CD4-positive, alpha-beta T cell treated with Interleukin-17A for 4 hours (primary cell): ENCODE data around the gene RPA1.
"Not testable (repeated sequence)": the region's sequence is repeated elsewhere in the genome, so short reads cannot be mapped to it uniquely, and the experiment has no call there.

Source experiments
- DNase-seq: peaks from one replicate; pipeline ENCODE4 v3.0.0-alpha.2; 2020; ENCODE audit warnings: mixed read lengths

Gene RPA1

DNA sequence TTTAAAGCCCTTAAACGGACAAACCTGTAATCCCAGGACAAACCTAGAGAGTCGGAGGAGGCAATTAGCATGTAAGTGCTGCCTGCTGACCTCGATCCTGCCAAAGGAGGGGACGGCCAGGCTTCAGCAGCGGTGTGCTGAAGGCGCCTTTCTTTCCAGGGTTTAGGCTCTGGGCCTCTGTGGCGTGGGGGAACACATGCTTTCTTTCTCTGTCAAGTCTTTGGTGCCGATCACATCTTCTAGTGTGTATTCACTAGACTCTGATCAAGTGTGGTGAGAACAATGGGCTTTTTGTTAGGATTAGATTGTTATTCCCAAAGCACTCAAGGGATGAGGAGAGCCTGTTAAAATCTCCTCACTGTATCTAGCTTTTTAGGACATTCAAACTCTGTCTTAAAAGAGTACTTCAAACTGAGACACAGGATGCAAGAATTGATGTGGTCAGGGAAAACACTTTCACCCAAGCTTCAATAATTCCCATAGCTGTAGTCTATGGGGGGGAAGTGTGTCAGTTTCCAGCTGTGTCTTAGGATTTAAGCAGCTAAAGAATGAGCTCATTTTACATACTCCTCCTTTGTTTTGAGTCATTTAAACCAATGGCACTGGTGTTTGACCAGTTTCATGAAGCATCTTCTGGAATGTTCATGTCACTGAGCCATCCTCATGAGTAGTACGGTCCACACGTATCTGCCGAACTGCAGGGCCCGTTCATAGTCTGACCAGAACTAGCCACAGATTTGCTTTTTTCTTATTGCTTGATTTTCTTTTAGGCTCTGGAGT lies 51.2 kb downstream of the RPA1 start:
- DNase-seq = no peak

DNA sequence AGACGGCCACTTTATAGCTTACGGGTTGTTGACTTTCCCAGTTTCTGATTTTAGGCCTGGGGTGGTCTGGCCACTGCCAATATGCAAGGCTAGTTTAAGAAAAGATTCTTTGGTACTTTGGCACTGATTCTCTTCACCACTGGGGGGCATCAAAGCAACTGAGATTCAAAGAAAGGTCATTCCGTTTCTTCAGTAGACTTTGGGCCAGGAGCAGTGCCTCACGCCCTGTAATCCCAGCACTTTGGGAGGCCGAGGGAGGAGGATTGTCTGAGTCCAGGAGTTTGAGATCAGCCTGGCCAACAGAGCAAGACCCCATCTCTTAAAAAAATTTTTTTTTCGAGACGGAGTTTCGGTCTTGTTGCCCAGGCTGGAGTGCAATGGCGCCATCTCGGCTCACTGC lies 53.0 kb downstream of the RPA1 start:
- peak; percentile 40 for DNase-seq

DNA sequence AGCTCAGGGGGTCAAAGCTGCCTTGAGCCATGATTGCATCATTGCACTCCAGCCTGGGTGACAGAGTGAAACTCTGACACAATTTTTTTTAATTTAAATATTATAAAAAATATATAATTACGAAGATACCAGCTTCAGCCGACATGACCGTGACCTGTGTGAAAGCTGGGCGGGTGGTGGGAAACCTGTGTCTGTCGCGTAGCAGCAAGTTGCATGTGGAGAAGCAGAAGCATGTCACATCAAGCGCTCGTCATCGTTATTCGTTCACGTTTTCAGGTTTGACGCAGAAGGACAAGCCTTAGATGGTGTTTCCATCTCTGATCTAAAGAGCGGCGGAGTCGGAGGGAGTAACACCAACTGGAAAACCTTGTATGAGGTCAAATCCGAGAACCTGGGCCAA lies 53.7 kb downstream of the RPA1 start:
- DNase-seq = no peak

GRCh38 chr17:1888741-1889140 lies 58.9 kb downstream of the RPA1 start:
- no peak for DNase-seq

GRCh38 chr17:1890758-1891450 lies 61.1 kb downstream of the RPA1 start:
- peak; percentile 22 for DNase-seq

DNA sequence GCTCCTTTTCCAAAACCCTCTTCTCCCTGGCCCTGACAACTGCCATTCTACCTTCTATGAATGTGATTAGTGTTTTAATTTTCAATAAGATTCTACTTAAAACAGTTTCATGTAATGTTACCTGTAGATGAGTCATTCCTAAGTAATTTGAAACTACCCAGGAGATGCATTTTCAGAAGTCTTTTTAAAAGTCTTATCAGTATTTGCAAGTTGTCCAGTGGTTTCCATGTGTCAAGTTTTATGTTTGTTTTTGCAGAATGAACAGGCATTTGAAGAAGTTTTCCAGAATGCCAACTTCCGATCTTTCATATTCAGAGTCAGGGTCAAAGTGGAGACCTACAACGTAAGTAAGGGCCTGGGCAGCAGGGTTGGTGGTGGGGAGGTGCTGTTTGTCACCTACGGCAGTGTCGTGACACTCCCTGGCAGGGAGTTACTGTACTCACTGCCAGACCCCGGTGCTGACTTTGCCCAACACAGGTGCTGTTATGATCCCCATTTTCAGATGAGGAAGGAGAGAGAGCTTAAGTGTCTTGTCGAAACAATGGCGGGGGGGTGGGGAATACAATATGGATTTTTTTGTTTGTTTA lies 65.0 kb downstream of the RPA1 start:
- DNase-seq = no peak

DNA sequence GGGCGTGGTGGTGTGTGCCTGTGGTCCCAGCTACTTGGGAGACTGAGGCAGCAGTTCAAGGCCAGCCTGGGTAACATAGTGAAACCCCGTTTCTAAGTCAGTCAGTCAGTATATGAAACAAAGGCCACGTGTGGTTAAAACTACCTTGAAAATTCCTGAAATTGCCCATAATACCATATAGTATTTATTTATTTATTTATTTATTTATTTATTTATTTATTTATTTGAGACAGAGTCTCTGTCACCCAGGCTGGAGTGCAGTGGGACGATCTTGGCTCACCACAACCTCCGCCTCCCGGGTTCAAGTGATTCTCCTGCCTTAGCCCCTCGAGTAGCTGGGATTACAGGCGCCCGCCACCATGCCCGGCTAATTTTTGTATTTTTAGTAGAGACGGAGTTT lies 65.7 kb downstream of the RPA1 start:
- DNase-seq = not testable (repeated sequence)

DNA sequence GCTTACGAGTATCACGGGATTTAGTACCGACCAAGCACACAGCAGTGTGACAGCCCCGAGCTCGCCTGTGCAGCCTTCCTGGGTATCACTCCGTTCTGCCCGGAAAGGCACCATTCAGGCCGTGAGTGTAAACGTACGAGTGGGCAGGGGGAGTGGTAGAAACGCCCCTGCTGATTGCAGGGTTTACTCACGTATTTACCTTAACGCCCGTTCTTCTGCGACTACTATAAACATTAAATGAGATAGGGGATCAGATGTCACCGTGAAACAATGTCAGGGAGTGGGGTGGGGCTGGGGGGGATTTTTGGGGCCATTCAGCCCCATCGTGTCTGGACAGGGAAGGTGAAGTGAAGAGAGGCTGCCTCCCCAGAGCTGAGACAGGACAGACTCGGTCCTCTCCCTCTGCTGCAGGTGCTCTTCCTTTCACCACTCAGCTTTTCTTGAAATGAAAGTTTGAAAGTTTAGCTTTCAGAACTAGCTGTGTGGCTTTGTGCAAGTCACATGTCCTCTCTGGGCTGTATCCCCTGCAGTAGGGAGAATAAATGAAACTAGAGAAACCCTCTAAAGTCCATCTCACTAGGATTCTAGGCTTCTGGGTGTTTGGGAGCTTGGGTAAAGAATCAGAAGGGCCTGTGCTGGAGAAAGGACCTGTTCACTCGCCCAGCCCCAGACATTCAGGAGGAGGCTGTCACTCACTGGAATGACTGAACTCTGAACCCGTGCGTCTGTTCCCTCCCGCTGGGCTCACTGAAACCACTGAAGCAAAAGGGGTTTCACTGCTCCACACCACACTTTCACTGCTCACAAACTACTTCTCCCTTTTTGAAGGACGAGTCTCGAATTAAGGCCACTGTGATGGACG lies 66.7 kb downstream of the RPA1 start:
- no peak for DNase-seq

- DNase-seq = no peak
Observed at GRCh38 chr17:1897105-1897656, 67.4 kb downstream of the RPA1 start.

- no peak for DNase-seq
Observed at GRCh38 chr17:1898332-1898731, 68.5 kb downstream of the RPA1 start.

GRCh38 chr17:1898872-1899271 lies 69.1 kb downstream of the RPA1 start:
- DNase-seq = no peak

DNA sequence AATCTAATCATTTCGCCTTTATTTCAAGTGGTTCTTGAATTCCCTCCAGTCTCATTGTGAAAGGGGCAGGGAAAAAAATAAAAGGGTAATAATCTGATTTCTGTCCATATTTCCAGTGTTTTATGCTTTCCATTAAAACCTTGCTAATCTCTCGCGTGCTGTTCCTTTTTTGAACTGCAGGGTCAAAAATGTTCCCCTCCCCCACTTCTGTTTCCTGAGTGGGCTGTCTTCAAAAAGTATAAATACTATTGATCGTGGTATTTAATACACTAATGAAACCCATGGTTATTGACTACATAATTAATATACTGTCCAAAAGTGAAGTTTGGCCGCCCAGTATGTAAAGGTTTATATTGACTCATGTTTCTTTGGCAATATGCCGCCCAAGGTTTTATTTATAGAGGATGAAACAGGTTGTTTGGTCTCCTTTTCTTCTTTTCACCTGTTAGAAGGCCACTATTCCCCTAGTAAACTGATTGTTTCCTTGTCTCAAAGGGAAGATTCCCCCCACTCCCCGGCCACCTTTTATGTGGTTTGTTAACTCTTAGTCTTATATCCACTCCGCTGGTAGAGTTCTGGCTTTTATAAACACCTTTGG lies 69.7 kb downstream of the RPA1 start:
- no peak for DNase-seq

- DNase-seq = no peak
Observed at GRCh38 chr17:1904273-1905182, 74.7 kb downstream of the RPA1 start.

GRCh38 chr17:1905190-1905913 lies 75.5 kb downstream of the RPA1 start:
- no peak for DNase-seq

DNA sequence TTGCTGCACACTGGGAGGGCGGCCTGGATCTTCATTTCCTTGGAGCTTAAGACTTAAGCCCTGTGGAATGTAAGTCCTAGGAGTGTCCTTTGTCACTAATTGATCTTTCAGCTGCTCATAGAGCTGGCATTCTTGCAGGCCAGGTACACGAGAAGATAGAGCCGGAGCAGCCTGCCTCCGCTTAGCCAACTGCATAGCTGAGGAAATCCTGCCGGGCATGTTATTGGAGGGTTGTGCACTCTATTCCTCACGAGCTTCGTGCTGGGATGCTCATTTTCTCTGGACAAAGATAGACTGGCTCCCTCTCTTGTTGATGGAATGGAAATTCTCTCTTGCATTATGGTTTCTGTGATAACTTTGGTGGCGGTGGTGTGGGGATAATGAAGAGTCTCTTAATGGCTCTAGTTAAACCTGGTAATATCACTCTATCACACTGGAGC lies 76.9 kb downstream of the RPA1 start:
- DNase-seq = no peak

GRCh38 chr17:1907216-1907631 lies 77.4 kb downstream of the RPA1 start:
- DNase-seq = no peak

DNA sequence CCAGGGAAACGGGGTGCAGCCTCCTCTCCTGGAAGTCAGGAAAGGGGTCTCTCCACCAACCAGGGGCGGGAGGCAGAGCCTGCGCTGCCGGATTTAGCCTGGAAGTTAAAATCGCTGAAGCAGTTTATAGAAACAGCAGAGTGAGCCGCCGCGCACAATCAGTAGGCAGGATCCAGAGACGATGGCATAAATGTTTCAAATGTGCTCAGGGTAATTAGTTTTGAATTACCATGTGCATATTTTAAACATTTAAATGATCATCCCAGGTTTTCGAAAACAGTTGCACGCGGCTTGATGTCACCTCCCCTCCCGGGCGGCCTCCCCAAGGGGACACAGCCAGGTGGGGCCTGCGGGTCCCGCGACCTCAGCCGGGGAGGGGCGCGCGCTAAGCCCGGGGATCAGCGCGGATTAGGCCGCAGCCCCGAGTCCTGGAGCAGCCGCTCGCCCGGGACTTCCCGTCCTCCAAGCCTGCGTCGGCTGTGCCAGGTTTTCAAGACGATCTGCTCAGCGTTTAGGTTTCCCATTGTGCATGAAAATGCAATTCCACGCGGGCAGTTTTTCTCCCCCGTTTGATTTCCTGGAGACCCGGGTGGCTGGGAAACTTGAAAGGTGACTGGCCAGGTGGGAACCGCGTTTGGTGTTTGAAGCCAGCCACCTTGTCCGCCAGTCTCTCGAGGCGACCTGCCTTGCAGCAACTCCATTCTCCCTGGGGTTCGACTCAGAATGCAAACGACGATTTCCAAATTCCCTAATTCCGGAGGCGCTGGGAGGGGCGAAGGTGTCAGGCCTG lies 78.3 kb downstream of the RPA1 start:
- DNase-seq = peak; percentile 25

- DNase-seq = peak; percentile 36
Observed at GRCh38 chr17:1908699-1909309, 79.0 kb downstream of the RPA1 start.

- DNase-seq = no peak
Observed at GRCh38 chr17:1909985-1910384, 80.2 kb downstream of the RPA1 start.
